T-cell (primary cell): Measurements from ENCODE around the gene PCDH9. TPM values are rescaled to one million over a fixed set of nuclear protein-coding genes. Genes with fewer than 3 reads are reported as not detected.

Experiments used
- ATAC-seq, 4 experiments: fragments of 200-7000 bp in 3 of 4; fragments of 150-1000 bp in 1 of 4; cut with Tn5 transposase; replicated peaks in 1 of 4; 1 replicate in 3 of 4; 2 replicates in 1 of 4; pipeline ENCODE4 v1.10.0; 2021; ENCODE audit warnings: moderate library complexity in 3 of 4, mild to moderate bottlenecking in 2 of 4, moderate number of reproducible peaks in 1 of 4
- CTCF ChIA-PET, 2 donors: fragments of 300-600 bp; sonication (Branson Sonifier 250); formaldehyde crosslinking; loops; one replicate each; lab custom pipeline; 2022; ENCODE audit warnings: antibody characterized with exemption in 2 of 2; lab: Charles Lee
- POLR2A ChIA-PET, 2 donors: fragments of 300-600 bp; sonication (Branson Sonifier 250); formaldehyde crosslinking; loops; one replicate each; lab custom pipeline; 2022; ENCODE audit warnings: antibody characterized with exemption in 2 of 2; lab: Charles Lee
- DNase-seq, 35 experiments: peaks; one replicate each; pipeline versions ENCODE4 v3.0.0 to v3.0.0-alpha.2; 2013 to 2023
- H3K27ac ChIP-seq: one replicate; pipeline ENCODE4 v1.5.1; 2013; ENCODE audit warnings: low read length
- H3K27me3 ChIP-seq, 2 experiments: replicated peaks in 1 of 2; 1 replicate in 1 of 2; 2 replicates in 1 of 2; pipeline versions ENCODE4 v1.6.1 to v1.7.0; 2013; ENCODE audit warnings: low read length in 1 of 2, mixed read lengths in 1 of 2; ENCODE audit not compliant: control insufficient read depth in 2 of 2, insufficient read depth in 2 of 2; ENCODE audit errors: extremely low read depth in 1 of 2
- H3K36me3 ChIP-seq, 2 donors: 1 replicate in 1 of 2; 2 replicates in 1 of 2; pipeline versions ENCODE4 v1.6.1 to v1.7.0; 2013; ENCODE audit warnings: low read length in 1 of 2; ENCODE audit not compliant: control insufficient read depth in 2 of 2, insufficient read depth in 1 of 2; ENCODE audit errors: extremely low read depth in 1 of 2
- H3K4me1 ChIP-seq, 2 experiments: 1 replicate in 1 of 2; 2 replicates in 1 of 2; pipeline versions ENCODE4 v1.6.1 to v1.7.0; 2013; ENCODE audit warnings: low read length in 2 of 2, mixed read lengths in 1 of 2; ENCODE audit not compliant: insufficient read depth in 2 of 2, control insufficient read depth in 1 of 2; ENCODE audit errors: extremely low read depth in 1 of 2
- H3K4me3 ChIP-seq, 2 donors: 1 replicate in 1 of 2; 2 replicates in 1 of 2; pipeline versions ENCODE4 v1.5.1 to v1.7.0; 2013; ENCODE audit warnings: mild to moderate bottlenecking in 2 of 2, low read length in 1 of 2, moderate library complexity in 1 of 2; ENCODE audit not compliant: control insufficient read depth in 1 of 2; ENCODE audit errors: extremely low read depth in 1 of 2
- H3K9me3 ChIP-seq: 2 replicates; pipeline ENCODE4 v1.7.0; 2013
- H3K27ac Mint-ChIP-seq, 2 donors: one replicate each; pipeline ENCODE4 v1.8.0; 2020 to 2021; ENCODE audit warnings: mild to moderate bottlenecking in 2 of 2, mixed read lengths in 2 of 2
- H3K27me3 Mint-ChIP-seq, 2 donors: one replicate each; pipeline ENCODE4 v1.8.0; 2021 to 2022; ENCODE audit warnings: mixed read lengths in 2 of 2
- H3K36me3 Mint-ChIP-seq: one replicate; pipeline ENCODE4 v1.8.0; 2021; ENCODE audit warnings: mixed read lengths
- H3K4me1 Mint-ChIP-seq, 3 donors: one replicate each; pipeline ENCODE4 v1.8.0; 2020 to 2022; ENCODE audit warnings: mixed read lengths in 3 of 3, mild to moderate bottlenecking in 1 of 3
- H3K4me3 Mint-ChIP-seq, 3 donors: one replicate each; pipeline ENCODE4 v1.8.0; 2020 to 2022; ENCODE audit warnings: mild to moderate bottlenecking in 3 of 3, mixed read lengths in 3 of 3, moderate library complexity in 3 of 3
- H3K9me3 Mint-ChIP-seq, 3 donors: one replicate each; pipeline ENCODE4 v1.8.0; 2020 to 2022; ENCODE audit warnings: mixed read lengths in 3 of 3
- WGBS: methylation state at CpG from one replicate; pipeline ENCODE4 v1.1.5; 2013; ENCODE audit warnings: missing lambda C conversion rate; ENCODE audit not compliant: insufficient coverage; 5-methylcytosine and 5-hydroxymethylcytosine counted together
- total RNA-seq, 35 experiments: library from RNA in 6 of 35; stranded (reverse) in 6 of 35; fragments of 120-200 nt in 1 of 35; gene quantifications; one replicate each; pipeline versions ENCODE4 v1.2.1 to v1.2.4 and lab custom pipeline; 2013 to 2026

Gene PCDH9
- total RNA-seq, 5 donors from 2014 or later (not counting 1 experiment from before 2014, with no cell fraction given) = 0.38 to 1.3 (median 0.53) TPM

GRCh38 chr13:66659701-66660467 is 570.3 kb downstream of the PCDH9 start:
- ChIA-PET CTCF (no interaction called here), POLR2A (no interaction called here)
- no peak for DNase-seq
- Mint-ChIP-seq H3K9me3 (peaks cover 0 to 15% (median 4%) of the 10 kb centered on the region in 3 donors), H3K4me1 (no peaks in the 10 kb centered on the region), H3K27ac (no peak overlapping the region), H3K36me3 (no peaks in the 10 kb centered on the region), H3K27me3 (no peaks in the 10 kb centered on the region), H3K4me3 (no peak overlapping the region)
- H3K4me1 ChIP-seq = no peaks in the 10 kb centered on the region
- H3K9me3 ChIP-seq = no peaks in the 10 kb centered on the region
- no peak overlapping the region for H3K4me3 ChIP-seq
- H3K27ac ChIP-seq = no peak overlapping the region
- no peaks in the 10 kb centered on the region for H3K36me3 ChIP-seq
- H3K27me3 ChIP-seq = no peaks in the 10 kb centered on the region
- ATAC-seq = no peak
- 67% methylated on average over 1 of the region's 7 CpGs for WGBS

DNA sequence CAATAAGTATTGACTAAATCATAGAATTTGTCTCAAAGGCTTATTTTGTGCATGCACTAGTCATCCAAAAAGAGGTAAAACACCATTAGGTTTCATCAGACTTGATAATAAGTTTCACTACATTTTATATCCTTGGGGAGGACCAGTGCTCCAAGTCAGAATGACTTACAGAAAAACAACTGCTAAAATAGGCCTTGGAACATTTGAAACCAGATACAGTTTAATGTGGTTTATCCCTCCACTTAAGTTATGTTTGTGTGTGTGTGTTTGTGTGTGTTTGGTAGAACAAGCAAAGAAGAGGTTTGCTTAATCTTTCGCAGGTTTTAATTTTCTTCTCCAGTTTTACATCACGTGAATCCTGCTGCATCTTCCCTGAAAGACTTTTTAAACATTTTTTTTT is 570.9 kb downstream of the PCDH9 start:
- peaks cover 0 to 12% (median 4%) of the 10 kb centered on the region in 3 donors for H3K9me3 Mint-ChIP-seq
- no peaks in the 10 kb centered on the region for H3K4me1 Mint-ChIP-seq
- Histone ChIP-seq H3K27ac (no peak overlapping the region), H3K36me3 (no peaks in the 10 kb centered on the region), H3K4me1 (no peaks in the 10 kb centered on the region), H3K27me3 (no peaks in the 10 kb centered on the region), H3K9me3 (no peaks in the 10 kb centered on the region), H3K4me3 (no peak overlapping the region)
- H3K36me3 Mint-ChIP-seq = no peaks in the 10 kb centered on the region
- ATAC-seq (no peak), DNase-seq (no peak)
- ChIA-PET CTCF (no interaction called here), POLR2A (no interaction called here)
- H3K4me3 Mint-ChIP-seq = no peak overlapping the region
- H3K27ac Mint-ChIP-seq = no peak overlapping the region
- H3K27me3 Mint-ChIP-seq = no peaks in the 10 kb centered on the region
- no CpG with 5 or more reads among the region's 2 CpGs for WGBS

DNA sequence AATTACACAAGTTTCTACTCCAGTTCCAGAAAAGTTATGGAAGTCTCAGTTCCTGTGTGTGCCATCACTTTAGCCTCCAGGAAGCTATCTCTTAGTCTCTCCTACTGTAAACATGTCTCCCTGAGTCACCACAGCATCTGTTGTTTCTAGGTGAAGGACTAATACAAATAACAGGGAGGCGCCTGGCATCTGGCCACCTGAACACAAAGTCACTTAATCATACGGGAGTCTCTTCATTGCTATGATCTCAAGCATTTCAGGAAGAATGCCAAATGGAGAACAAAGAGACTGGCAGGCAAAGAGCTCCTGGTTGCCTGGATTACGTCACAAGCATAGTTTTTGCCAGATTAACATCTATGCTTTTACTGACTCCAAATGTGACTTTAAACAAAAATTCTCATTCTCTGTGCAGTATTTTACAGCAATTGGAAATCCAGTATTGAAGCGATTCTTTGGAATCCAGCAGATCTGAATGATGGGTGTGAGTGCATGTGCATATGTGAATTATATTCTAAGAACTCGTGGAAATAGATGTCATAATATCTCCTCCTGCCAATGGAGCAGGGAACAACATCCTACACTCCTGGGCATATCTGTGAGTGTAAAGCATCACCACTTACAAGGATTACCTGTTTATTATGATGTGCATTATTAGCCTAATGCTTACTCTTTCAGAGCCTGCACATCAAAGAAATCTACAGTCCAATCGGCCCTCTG is 572.8 kb downstream of the PCDH9 start:
- H3K27me3 Mint-ChIP-seq = no peaks in the 10 kb centered on the region
- ChIA-PET POLR2A (no interaction called here), CTCF (no interaction called here)
- Histone ChIP-seq H3K27ac (no peak overlapping the region), H3K36me3 (no peaks in the 10 kb centered on the region), H3K4me1 (no peaks in the 10 kb centered on the region), H3K4me3 (no peak overlapping the region), H3K27me3 (no peaks in the 10 kb centered on the region), H3K9me3 (no peaks in the 10 kb centered on the region)
- no peaks in the 10 kb centered on the region for H3K36me3 Mint-ChIP-seq
- 87% methylated on average over 2 of the region's 6 CpGs for WGBS
- ATAC-seq = no peak
- no peak overlapping the region for H3K27ac Mint-ChIP-seq
- H3K4me1 Mint-ChIP-seq = no peaks in the 10 kb centered on the region
- H3K9me3 Mint-ChIP-seq = peaks cover 0 to 15% (median 3%) of the 10 kb centered on the region in 3 donors
- no peak overlapping the region for H3K4me3 Mint-ChIP-seq
- DNase-seq = no peak

DNA sequence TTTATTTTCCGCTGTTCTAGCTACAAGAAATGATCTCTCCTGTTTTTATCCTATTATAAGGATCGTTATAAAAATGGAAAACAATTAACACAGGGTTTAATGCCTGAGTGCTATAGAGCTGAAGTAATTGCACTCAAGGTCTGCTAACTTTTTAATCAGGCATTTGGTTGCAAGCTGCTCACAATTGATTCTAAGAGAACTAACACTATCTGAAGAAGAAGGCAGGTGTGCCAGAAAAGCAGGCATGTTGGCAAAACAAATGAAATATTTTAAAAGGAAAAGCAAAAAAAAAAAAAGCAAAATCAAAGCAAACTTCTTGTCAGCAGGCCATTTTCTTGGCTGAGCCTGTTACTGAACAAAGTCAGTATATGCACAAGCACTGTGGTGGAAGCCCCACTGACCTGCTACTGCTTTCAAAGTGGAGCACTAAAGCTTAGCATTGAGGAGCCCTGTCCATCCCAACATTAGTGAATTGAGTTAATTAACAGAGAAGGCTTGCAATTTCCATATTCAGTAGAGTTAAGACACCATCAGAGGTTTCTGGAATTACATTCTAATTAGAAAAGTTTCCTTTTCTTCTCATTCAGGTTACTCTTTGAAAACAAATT is 574.2 kb downstream of the PCDH9 start:
- Histone ChIP-seq H3K27me3 (no peaks in the 10 kb centered on the region), H3K36me3 (no peaks in the 10 kb centered on the region), H3K4me1 (no peaks in the 10 kb centered on the region), H3K27ac (no peak overlapping the region), H3K4me3 (no peak overlapping the region), H3K9me3 (no peaks in the 10 kb centered on the region)
- no peaks in the 10 kb centered on the region for H3K36me3 Mint-ChIP-seq
- no CpG with 5 or more reads among the region's 2 CpGs for WGBS
- ChIA-PET CTCF (no interaction called here), POLR2A (no interaction called here)
- no peaks in the 10 kb centered on the region for H3K4me1 Mint-ChIP-seq
- no peak overlapping the region for H3K4me3 Mint-ChIP-seq
- H3K27ac Mint-ChIP-seq = no peak overlapping the region
- DNase-seq = no peak
- ATAC-seq = no peak
- H3K27me3 Mint-ChIP-seq = no peaks in the 10 kb centered on the region
- H3K9me3 Mint-ChIP-seq = peaks cover 0 to 10% (median 3%) of the 10 kb centered on the region in 3 donors

- Mint-ChIP-seq H3K36me3 (no peaks in the 10 kb centered on the region), H3K4me1 (no peaks in the 10 kb centered on the region), H3K27me3 (no peaks in the 10 kb centered on the region), H3K9me3 (peaks cover 0 to 5% (median 0%) of the 10 kb centered on the region in 3 donors), H3K4me3 (no peak overlapping the region), H3K27ac (no peak overlapping the region)
- H3K27me3 ChIP-seq = no peaks in the 10 kb centered on the region
- DNase-seq (no peak), ATAC-seq (no peak)
- no peaks in the 10 kb centered on the region for H3K9me3 ChIP-seq
- no peak overlapping the region for H3K4me3 ChIP-seq
- no peak overlapping the region for H3K27ac ChIP-seq
- ChIA-PET CTCF (interaction anchor here in 1 of 2 donors (0.6 kb wide), 1 partner anchor 33 kb away, joined by 3 read pairs; no protein-coding TSS in a partner anchor), POLR2A (no interaction called here)
- no CpG with 5 or more reads among the region's 3 CpGs for WGBS
- no peaks in the 10 kb centered on the region for H3K36me3 ChIP-seq
- no peaks in the 10 kb centered on the region for H3K4me1 ChIP-seq
Observed at GRCh38 chr13:66644855-66645460, 585.2 kb downstream of the PCDH9 start.

DNA sequence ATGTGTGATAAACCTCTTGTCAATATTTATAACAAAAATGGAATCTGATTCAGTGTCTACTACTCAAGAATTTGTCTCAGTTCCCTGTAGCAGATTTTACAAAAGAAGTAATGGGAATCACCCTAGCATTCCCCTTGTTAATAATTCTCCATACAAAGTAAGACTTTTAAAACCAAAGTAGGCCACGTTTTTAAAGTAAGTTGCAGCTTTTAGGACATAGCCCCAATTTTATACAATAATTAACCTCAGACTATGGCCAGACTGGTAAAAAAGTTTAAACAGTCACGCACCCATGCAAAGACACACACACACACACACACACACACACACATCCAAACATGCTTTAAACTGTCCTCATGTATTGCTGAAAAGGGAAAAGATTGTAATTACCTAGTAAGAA is 589.9 kb downstream of the PCDH9 start:
- ChIA-PET CTCF (no interaction called here), POLR2A (no interaction called here)
- H3K9me3 ChIP-seq = no peaks in the 10 kb centered on the region
- no peak overlapping the region for H3K4me3 Mint-ChIP-seq
- H3K36me3 ChIP-seq = no peaks in the 10 kb centered on the region
- H3K27me3 Mint-ChIP-seq = no peaks in the 10 kb centered on the region
- H3K27ac Mint-ChIP-seq = no peak overlapping the region
- no peak for DNase-seq
- no peaks in the 10 kb centered on the region for H3K36me3 Mint-ChIP-seq
- no peaks in the 10 kb centered on the region for H3K27me3 ChIP-seq
- H3K4me1 ChIP-seq = no peaks in the 10 kb centered on the region
- no peaks in the 10 kb centered on the region for H3K9me3 Mint-ChIP-seq
- ATAC-seq = no peak
- WGBS = 57% methylated on average over 1 of the region's 2 CpGs
- H3K4me3 ChIP-seq = no peak overlapping the region
- no peak overlapping the region for H3K27ac ChIP-seq
- no peaks in the 10 kb centered on the region for H3K4me1 Mint-ChIP-seq
